ENCODE results near the gene STAG1.

GRCh38 chr3:136366289-136366688 lies 385.9 kb downstream of the STAG1 start:
- no peak for TF ChIP-seq RAD21 (IDR thresholded peaks at IDR 0.05; ENCODE audit: low read length)
- no peak for TF ChIP-seq PBX3 (IDR thresholded peaks at IDR 0.05)
- no peak for TF ChIP-seq POLR2AphosphoS5 (IDR thresholded peaks at IDR 0.05; ENCODE audit: low read depth, low read length)
- TF ChIP-seq TAF1 (IDR thresholded peaks at IDR 0.05; ENCODE audit: borderline replicate concordance, low read depth, low read length), result no peak
- TF ChIP-seq TEAD4 (IDR thresholded peaks at IDR 0.05; ENCODE audit: borderline replicate concordance, insufficient read depth), result no peak
- TF ChIP-seq, protein P1, sequence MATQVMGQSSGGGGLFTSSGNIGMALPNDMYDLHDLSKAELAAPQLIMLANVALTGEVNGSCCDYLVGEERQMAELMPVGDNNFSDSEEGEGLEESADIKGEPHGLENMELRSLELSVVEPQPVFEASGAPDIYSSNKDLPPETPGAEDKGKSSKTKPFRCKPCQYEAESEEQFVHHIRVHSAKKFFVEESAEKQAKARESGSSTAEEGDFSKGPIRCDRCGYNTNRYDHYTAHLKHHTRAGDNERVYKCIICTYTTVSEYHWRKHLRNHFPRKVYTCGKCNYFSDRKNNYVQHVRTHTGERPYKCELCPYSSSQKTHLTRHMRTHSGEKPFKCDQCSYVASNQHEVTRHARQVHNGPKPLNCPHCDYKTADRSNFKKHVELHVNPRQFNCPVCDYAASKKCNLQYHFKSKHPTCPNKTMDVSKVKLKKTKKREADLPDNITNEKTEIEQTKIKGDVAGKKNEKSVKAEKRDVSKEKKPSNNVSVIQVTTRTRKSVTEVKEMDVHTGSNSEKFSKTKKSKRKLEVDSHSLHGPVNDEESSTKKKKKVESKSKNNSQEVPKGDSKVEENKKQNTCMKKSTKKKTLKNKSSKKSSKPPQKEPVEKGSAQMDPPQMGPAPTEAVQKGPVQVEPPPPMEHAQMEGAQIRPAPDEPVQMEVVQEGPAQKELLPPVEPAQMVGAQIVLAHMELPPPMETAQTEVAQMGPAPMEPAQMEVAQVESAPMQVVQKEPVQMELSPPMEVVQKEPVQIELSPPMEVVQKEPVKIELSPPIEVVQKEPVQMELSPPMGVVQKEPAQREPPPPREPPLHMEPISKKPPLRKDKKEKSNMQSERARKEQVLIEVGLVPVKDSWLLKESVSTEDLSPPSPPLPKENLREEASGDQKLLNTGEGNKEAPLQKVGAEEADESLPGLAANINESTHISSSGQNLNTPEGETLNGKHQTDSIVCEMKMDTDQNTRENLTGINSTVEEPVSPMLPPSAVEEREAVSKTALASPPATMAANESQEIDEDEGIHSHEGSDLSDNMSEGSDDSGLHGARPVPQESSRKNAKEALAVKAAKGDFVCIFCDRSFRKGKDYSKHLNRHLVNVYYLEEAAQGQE (IDR thresholded peaks at IDR 0.05; ENCODE audit: low read depth, low read length), result no peak
- TF ChIP-seq, protein P2, sequence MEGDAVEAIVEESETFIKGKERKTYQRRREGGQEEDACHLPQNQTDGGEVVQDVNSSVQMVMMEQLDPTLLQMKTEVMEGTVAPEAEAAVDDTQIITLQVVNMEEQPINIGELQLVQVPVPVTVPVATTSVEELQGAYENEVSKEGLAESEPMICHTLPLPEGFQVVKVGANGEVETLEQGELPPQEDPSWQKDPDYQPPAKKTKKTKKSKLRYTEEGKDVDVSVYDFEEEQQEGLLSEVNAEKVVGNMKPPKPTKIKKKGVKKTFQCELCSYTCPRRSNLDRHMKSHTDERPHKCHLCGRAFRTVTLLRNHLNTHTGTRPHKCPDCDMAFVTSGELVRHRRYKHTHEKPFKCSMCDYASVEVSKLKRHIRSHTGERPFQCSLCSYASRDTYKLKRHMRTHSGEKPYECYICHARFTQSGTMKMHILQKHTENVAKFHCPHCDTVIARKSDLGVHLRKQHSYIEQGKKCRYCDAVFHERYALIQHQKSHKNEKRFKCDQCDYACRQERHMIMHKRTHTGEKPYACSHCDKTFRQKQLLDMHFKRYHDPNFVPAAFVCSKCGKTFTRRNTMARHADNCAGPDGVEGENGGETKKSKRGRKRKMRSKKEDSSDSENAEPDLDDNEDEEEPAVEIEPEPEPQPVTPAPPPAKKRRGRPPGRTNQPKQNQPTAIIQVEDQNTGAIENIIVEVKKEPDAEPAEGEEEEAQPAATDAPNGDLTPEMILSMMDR (IDR thresholded peaks at IDR 0.05), result no peak
- no peak for TF ChIP-seq MAX (IDR thresholded peaks at IDR 0.05; ENCODE audit: low read depth)
- TF ChIP-seq, protein P3, sequence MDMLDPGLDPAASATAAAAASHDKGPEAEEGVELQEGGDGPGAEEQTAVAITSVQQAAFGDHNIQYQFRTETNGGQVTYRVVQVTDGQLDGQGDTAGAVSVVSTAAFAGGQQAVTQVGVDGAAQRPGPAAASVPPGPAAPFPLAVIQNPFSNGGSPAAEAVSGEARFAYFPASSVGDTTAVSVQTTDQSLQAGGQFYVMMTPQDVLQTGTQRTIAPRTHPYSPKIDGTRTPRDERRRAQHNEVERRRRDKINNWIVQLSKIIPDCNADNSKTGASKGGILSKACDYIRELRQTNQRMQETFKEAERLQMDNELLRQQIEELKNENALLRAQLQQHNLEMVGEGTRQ (IDR thresholded peaks at IDR 0.05; ENCODE audit: borderline replicate concordance, low read depth, low read length), result no peak
- no peak for TF ChIP-seq NFIC (IDR thresholded peaks at IDR 0.05; ENCODE audit: borderline replicate concordance)
- no peak for TF ChIP-seq EZH2phosphoT487 (IDR thresholded peaks at IDR 0.05; ENCODE audit: borderline replicate concordance, low read depth)
- TF ChIP-seq NRF1 (IDR thresholded peaks at IDR 0.05; ENCODE audit: low read depth, low read length), result no peak
- TF ChIP-seq, protein P4, sequence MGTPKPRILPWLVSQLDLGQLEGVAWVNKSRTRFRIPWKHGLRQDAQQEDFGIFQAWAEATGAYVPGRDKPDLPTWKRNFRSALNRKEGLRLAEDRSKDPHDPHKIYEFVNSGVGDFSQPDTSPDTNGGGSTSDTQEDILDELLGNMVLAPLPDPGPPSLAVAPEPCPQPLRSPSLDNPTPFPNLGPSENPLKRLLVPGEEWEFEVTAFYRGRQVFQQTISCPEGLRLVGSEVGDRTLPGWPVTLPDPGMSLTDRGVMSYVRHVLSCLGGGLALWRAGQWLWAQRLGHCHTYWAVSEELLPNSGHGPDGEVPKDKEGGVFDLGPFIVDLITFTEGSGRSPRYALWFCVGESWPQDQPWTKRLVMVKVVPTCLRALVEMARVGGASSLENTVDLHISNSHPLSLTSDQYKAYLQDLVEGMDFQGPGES (IDR thresholded peaks at IDR 0.05; ENCODE audit: low read depth, low read length), result no peak
